Right atrium auricular region (tissue), 2 donors: Measurements from ENCODE around the gene HTRA2. TPM values are rescaled to one million over a fixed set of nuclear protein-coding genes. Genes with fewer than 3 reads are reported as not detected.

Source experiments
- DNase-seq: peaks from one replicate; pipeline ENCODE4 v3.0.0-alpha.2; 2019; ENCODE audit warnings: low spot score
- H3K27ac ChIP-seq, 2 donors: fragments of 200-600 bp; sonication (generic); 1 replicate in 1 of 2; 2 replicates in 1 of 2; pipeline ENCODE4 v1.5.1; 2016 to 2019
- H3K27me3 ChIP-seq, 2 donors: fragments of 200-600 bp; sonication (generic); one replicate each; pipeline versions ENCODE4 v1.5.1 to v1.6.0; 2017 to 2019
- H3K36me3 ChIP-seq: fragments of 200-600 bp; sonication (generic); one replicate; pipeline ENCODE4 v1.5.1; 2016
- H3K4me1 ChIP-seq, 2 donors: fragments of 200-600 bp; sonication (generic); one replicate each; pipeline versions ENCODE4 v1.5.1 to v1.6.0; 2017 to 2019
- H3K4me3 ChIP-seq, 2 donors: fragments of 200-600 bp; sonication (generic); 1 replicate in 1 of 2; 2 replicates in 1 of 2; pipeline ENCODE4 v1.5.1; 2017 to 2019; ENCODE audit warnings: mild to moderate bottlenecking in 1 of 2, moderate library complexity in 1 of 2
- H3K9me3 ChIP-seq, 2 donors: fragments of 200-600 bp; sonication (generic); one replicate each; pipeline ENCODE4 v1.5.1; 2019
- total RNA-seq, 2 donors: library from RNA; depleted of rRNA; stranded (reverse); fragments of >200 nt; gene quantifications; one replicate each; pipeline ENCODE4 v1.1.0, GENCODE V29; 2016
- TF ChIP-seq, protein P1 (sequence below), 2 donors: fragments of 200-600 bp; sonication (generic); IDR thresholded peaks; one replicate each; pipeline ENCODE4 v1.5.1; 2019; ENCODE audit warnings: antibody characterized with exemption in 2 of 2

HTRA2 gene
- total RNA-seq, 2 donors from 2014 or later: 16.0 to 27.3 TPM

DNA sequence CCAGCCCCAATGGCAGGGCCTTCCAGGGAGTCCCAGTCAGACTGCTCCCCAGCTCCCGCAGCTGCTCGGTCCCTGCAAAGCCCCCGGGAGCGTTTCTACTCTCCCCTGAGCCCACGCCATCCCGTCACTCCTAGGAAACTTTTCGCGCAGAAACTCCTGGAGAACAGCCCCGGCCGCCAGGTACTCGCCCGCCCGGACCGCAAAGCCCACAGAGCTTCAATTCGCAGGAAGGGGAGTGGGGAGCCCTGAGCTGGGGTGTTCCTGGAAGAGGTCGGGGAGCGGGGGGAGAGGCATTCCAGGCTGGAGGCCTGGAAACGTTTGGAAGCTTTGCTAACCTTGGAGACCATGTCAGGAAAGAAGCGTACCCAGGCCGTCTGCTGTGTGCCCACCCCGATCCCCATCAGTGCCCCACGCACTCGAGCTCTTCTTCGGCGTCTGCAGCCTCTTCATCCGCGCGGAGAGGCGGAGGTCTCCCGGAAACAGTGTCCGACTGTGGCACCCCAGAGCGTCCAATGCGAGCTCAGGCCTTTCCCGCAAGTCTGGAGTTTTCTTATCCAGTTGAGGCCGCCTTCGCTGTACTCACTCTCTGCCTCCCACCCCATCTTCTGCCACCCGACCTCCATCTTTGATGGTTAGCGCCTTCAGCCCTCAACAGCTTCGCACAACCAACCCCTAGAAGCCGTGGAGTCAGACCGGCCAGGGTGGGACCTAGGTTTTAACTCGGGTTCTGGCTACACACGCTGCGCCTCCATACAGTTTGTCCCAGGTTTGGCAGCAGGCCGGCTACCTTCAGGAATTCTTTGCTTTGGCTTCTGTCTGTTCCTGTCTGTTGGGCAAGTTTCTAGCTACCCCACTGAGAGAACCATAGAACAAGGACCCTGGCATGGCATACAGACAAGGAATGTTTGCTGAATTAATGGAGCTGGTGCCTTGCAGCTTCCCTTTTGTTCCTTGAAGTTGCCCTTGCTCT is 25.9 kb upstream of the HTRA2 start:
- Histone ChIP-seq H3K27ac (peak overlapping the region; percentile 77 to 84), H3K4me3 (peak overlapping the region; percentile 44 to 62), H3K9me3 (no peaks in the 10 kb centered on the region), H3K4me1 (peaks cover 0 to 75% of the 10 kb centered on the region in 2 donors), H3K36me3 (peaks cover 14% of the 10 kb centered on the region), H3K27me3 (peaks cover 8 to 9% of the 10 kb centered on the region in 2 donors)
- TF ChIP-seq, protein P1, sequence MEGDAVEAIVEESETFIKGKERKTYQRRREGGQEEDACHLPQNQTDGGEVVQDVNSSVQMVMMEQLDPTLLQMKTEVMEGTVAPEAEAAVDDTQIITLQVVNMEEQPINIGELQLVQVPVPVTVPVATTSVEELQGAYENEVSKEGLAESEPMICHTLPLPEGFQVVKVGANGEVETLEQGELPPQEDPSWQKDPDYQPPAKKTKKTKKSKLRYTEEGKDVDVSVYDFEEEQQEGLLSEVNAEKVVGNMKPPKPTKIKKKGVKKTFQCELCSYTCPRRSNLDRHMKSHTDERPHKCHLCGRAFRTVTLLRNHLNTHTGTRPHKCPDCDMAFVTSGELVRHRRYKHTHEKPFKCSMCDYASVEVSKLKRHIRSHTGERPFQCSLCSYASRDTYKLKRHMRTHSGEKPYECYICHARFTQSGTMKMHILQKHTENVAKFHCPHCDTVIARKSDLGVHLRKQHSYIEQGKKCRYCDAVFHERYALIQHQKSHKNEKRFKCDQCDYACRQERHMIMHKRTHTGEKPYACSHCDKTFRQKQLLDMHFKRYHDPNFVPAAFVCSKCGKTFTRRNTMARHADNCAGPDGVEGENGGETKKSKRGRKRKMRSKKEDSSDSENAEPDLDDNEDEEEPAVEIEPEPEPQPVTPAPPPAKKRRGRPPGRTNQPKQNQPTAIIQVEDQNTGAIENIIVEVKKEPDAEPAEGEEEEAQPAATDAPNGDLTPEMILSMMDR (IDR thresholded peaks at IDR 0.05): no peak
- no peak for DNase-seq

DNA sequence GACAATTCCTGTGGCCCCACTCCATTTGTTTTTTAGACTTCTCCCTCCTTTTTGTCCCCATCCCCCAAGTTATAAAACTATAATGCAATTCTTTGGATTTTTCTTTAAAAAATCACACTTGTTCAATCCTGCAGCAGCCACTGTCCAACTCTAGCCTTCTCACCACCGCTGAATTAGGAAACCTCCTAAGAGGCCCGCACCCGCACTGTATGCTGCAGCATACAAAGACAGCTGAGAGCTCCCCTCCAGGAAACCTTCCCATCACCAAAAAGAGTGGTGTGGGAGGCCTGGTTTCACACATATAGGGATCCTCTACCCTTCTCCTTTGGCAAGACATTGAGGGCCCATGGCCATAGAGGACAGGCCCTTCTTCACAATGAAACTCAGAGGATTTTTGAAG is 25.1 kb upstream of the HTRA2 start:
- no peaks in the 10 kb centered on the region for H3K9me3 ChIP-seq
- no peak overlapping the region for H3K4me3 ChIP-seq
- peaks cover 2 to 3% of the 10 kb centered on the region in 2 donors for H3K27me3 ChIP-seq
- DNase-seq: no peak
- H3K36me3 ChIP-seq: peaks cover 14% of the 10 kb centered on the region
- peaks cover 0 to 67% of the 10 kb centered on the region in 2 donors for H3K4me1 ChIP-seq
- H3K27ac ChIP-seq: peak overlapping the region in 1 of 2 donors; percentile 84
- TF ChIP-seq, protein P1 (IDR thresholded peaks at IDR 0.05): no peak

DNA sequence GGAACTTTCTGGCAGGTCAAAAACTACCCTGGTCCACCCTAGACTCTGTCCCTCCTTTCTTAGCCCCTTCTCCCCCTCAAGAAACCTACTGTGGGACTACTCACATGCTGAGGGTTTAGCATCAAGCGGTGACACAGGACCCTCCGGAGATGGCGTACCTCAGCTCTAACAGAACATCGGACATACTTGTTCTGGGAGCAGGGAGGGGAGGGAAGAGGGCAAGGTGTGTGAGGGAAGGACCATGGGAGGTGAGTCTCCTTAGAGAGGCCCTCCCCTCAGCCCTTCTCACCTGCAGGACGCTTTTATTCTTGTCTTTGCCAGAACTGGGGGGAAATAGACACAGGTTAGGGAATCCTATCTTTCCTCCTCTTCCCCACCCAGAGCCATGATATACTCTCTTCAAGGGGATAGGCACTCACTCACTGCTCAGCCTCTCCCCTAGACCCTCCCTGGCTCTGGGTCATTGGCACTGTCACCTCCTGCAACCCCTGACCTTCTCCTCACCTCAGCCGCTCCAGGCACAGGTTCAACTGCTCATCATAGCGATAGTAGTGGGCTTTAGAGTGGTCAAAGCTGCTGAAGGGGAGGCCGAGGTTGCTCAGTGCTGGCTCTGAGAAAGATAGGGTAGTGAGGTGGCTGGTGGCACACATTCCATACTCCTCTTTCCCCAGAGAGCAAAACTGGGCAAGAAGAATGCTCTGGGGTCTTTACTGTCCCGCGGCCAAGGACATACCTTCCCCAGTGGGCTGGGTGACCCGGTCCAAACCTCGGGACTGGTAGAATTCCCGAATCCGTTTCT is 24.1 kb upstream of the HTRA2 start:
- no peak for DNase-seq
- peaks cover 14% of the 10 kb centered on the region for H3K36me3 ChIP-seq
- no peaks in the 10 kb centered on the region for H3K27me3 ChIP-seq
- TF ChIP-seq, protein P1 (IDR thresholded peaks at IDR 0.05): no peak
- H3K4me1 ChIP-seq: peaks cover 0 to 62% of the 10 kb centered on the region in 2 donors
- H3K4me3 ChIP-seq: no peak overlapping the region
- no peaks in the 10 kb centered on the region for H3K9me3 ChIP-seq
- no peak overlapping the region for H3K27ac ChIP-seq

GRCh38 chr2:74507145-74507925 is 22.4 kb upstream of the HTRA2 start, which contains the start of gene PCGF1:
Gene PCGF1, minus strand, starts transcription at chr2:74507695. Its CDS starts 27 bp downstream, at chr2:74507668.
- peaks cover 0 to 56% of the 10 kb centered on the region in 2 donors for H3K4me1 ChIP-seq
- no peaks in the 10 kb centered on the region for H3K9me3 ChIP-seq
- peak; percentile 98 for DNase-seq
- TF ChIP-seq, protein P1 (IDR thresholded peaks at IDR 0.05): peak in 1 of 2 donors; percentile 47
- peak within 1 kb of the TSS; percentile 97 to 99 for H3K27ac ChIP-seq
- peaks cover 14% of the 10 kb centered on the region for H3K36me3 ChIP-seq
- peak within 1 kb of the TSS; percentile 78 to 92 for H3K4me3 ChIP-seq
- peaks cover 3 to 6% of the 10 kb centered on the region in 2 donors for H3K27me3 ChIP-seq

DNA sequence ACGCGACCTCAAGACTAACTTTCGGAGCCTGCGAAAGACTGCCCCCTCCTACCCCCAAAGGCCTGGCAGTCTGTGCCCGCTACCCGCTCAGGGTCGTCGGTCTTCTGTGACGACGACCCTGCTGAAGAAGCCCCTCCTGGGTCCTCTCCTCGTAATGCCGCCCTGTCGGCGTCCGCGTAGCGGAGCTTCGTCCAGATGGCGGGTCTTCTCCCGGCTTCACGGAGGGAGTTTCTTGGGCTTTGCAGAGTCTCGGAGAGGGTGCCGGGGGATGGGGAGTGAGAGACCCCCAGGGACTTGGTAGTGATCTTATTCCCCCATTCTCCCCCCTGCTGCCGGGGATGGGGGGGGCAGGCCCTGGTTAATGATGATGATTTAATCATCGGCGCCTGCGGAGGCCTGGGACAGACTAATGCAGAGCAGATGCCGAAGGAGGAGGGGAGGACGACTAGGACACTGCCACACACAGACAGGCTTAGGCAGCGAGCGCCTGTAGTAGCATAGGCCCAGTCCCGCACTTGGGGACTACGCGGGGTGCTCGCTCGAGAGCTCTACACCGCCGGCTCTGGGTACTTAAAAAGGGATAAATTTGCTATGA is 21.7 kb upstream of the HTRA2 start:
- no peak for DNase-seq
- Histone ChIP-seq H3K9me3 (no peaks in the 10 kb centered on the region), H3K27me3 (peaks cover 8 to 12% of the 10 kb centered on the region in 2 donors), H3K4me3 (peak overlapping the region; percentile 78 to 92), H3K4me1 (peaks cover 0 to 49% of the 10 kb centered on the region in 2 donors), H3K27ac (peak overlapping the region; percentile 97 to 99), H3K36me3 (peaks cover 14% of the 10 kb centered on the region)
- TF ChIP-seq, protein P1 (IDR thresholded peaks at IDR 0.05): no peak
